ENCODE results near the gene ACSS2. TPM values are rescaled to one million over a fixed set of nuclear protein-coding genes. Genes with fewer than 3 reads are reported as not detected.

ACSS2 gene
- total RNA-seq, 2 donors from 2014 or later, result 258 to 394 TPM

- no peak overlapping the region for H3K9ac ChIP-seq (ENCODE audit: low read depth in 2 of 2, low read length in 2 of 2)
- peaks cover 23% of the 10 kb centered on the region for H3K36me3 ChIP-seq
- no peak for TF ChIP-seq CTCF (IDR thresholded peaks at IDR 0.05)
- no peak overlapping the region for H3K4me3 ChIP-seq
- DNase-seq, result no peak
- H3K27ac ChIP-seq, result no peak overlapping the region
- peaks cover 7% of the 10 kb centered on the region for H3K4me1 ChIP-seq
- no peaks in the 10 kb centered on the region for H3K9me3 ChIP-seq
- intact Hi-C loops (cut with DNase I), result no loop called here
- H3K27me3 ChIP-seq, result no peaks in the 10 kb centered on the region
Measured at GRCh38 chr20:34920055-34920454, 43.6 kb downstream of the ACSS2 start.

GRCh38 chr20:34921436-34921835 lies 45.0 kb downstream of the ACSS2 start:
- H3K9ac ChIP-seq (ENCODE audit: low read depth in 2 of 2, low read length in 2 of 2), result no peak overlapping the region
- intact Hi-C loops (cut with DNase I), result no loop called here
- peaks cover 32% of the 10 kb centered on the region for H3K36me3 ChIP-seq
- no peak overlapping the region for H3K4me3 ChIP-seq
- no peak for DNase-seq
- H3K27ac ChIP-seq, result no peak overlapping the region
- H3K27me3 ChIP-seq, result no peaks in the 10 kb centered on the region
- H3K4me1 ChIP-seq, result no peaks in the 10 kb centered on the region
- no peak for TF ChIP-seq CTCF (IDR thresholded peaks at IDR 0.05)
- H3K9me3 ChIP-seq, result no peaks in the 10 kb centered on the region

- intact Hi-C loops (cut with DNase I), result no loop called here
- no peak for DNase-seq
Measured at GRCh38 chr20:34922654-34923381, 46.4 kb downstream of the ACSS2 start.

GRCh38 chr20:34923414-34923813 lies 47.0 kb downstream of the ACSS2 start:
- Histone ChIP-seq H3K36me3 (peaks cover 37% of the 10 kb centered on the region), H3K4me3 (no peak overlapping the region), H3K9me3 (no peaks in the 10 kb centered on the region), H3K9ac (ENCODE audit: low read depth in 2 of 2, low read length in 2 of 2) (no peak overlapping the region), H3K4me1 (no peaks in the 10 kb centered on the region), H3K27me3 (no peaks in the 10 kb centered on the region), H3K27ac (no peak overlapping the region)
- no peak for DNase-seq
- TF ChIP-seq CTCF (IDR thresholded peaks at IDR 0.05), result no peak
- intact Hi-C loops (cut with DNase I), result no loop called here

More at GRCh38 chr20:34922654-34923381, 46.4 kb downstream of the ACSS2 start:
- no peak for TF ChIP-seq CTCF (IDR thresholded peaks at IDR 0.05)
- Histone ChIP-seq H3K36me3 (peaks cover 37% of the 10 kb centered on the region), H3K27me3 (no peaks in the 10 kb centered on the region), H3K9ac (ENCODE audit: low read depth in 2 of 2, low read length in 2 of 2) (no peak overlapping the region), H3K4me1 (no peaks in the 10 kb centered on the region), H3K9me3 (no peaks in the 10 kb centered on the region), H3K27ac (no peak overlapping the region), H3K4me3 (no peak overlapping the region)

GRCh38 chr20:34925341-34925740 lies 48.9 kb downstream of the ACSS2 start:
- peaks cover 49% of the 10 kb centered on the region for H3K36me3 ChIP-seq
- H3K4me3 ChIP-seq, result no peak overlapping the region
- no peak for TF ChIP-seq CTCF (IDR thresholded peaks at IDR 0.05)
- no peak for DNase-seq
- H3K27ac ChIP-seq, result no peak overlapping the region
- intact Hi-C loops (cut with DNase I), result no loop called here
- H3K4me1 ChIP-seq, result no peaks in the 10 kb centered on the region
- H3K9ac ChIP-seq (ENCODE audit: low read depth in 2 of 2, low read length in 2 of 2), result no peak overlapping the region
- H3K27me3 ChIP-seq, result no peaks in the 10 kb centered on the region
- H3K9me3 ChIP-seq, result no peaks in the 10 kb centered on the region

Data from colonic mucosa (tissue), 4 donors.